Measurements from ENCODE around the gene RNLS. TPM values are rescaled to one million over a fixed set of nuclear protein-coding genes. Genes with fewer than 3 reads are reported as not detected.

The RNLS gene
- total RNA-seq, 1 donor from 2014 or later: 24.7 TPM

DNA sequence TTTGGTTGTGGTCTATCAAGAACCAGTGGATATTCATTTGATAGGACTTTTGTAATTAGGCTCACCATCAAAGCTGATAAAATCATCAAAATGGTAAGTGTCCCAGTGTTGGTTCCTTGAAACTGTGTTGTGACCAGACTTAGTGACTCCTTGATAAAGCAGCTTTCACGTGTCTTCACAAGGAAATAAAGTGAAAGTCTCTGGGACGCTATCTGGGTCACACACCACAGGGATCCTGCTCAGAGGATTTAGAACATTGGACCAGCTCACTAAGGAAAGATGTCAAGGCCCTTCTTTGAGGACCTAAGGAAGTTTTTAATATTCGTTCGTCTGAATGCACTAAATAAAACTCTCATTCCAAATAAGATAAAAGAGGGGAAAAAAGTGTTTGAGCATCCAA, 193.1 kb downstream of the RNLS start:
- no peak for DNase-seq (ENCODE audit: low read depth)
- Histone ChIP-seq H3K36me3 (ENCODE audit: control insufficient read depth, insufficient read depth, low read length) (no peaks in the 10 kb centered on the region), H3K4me3 (ENCODE audit: low read depth, low read length) (no peak overlapping the region), H3K27me3 (ENCODE audit: control insufficient read depth, insufficient read depth, low read length) (no peaks in the 10 kb centered on the region)
- TF ChIP-seq CTCF (IDR thresholded peaks at IDR 0.05; ENCODE audit: insufficient read depth, low read length, poor library complexity, severe bottlenecking): no peak

- DNase-seq (ENCODE audit: low read depth): no peak
Observed at GRCh38 chr10:88389456-88389855, 193.7 kb downstream of the RNLS start.

GRCh38 chr10:88388324-88388723, 194.8 kb downstream of the RNLS start:
- DNase-seq (ENCODE audit: low read depth): no peak
- no peak for TF ChIP-seq CTCF (IDR thresholded peaks at IDR 0.05; ENCODE audit: insufficient read depth, low read length, poor library complexity, severe bottlenecking)
- Histone ChIP-seq H3K36me3 (ENCODE audit: control insufficient read depth, insufficient read depth, low read length) (no peaks in the 10 kb centered on the region), H3K27me3 (ENCODE audit: control insufficient read depth, insufficient read depth, low read length) (no peaks in the 10 kb centered on the region), H3K4me3 (ENCODE audit: low read depth, low read length) (no peak overlapping the region)

More at GRCh38 chr10:88389456-88389855, 193.7 kb downstream of the RNLS start:
- no peaks in the 10 kb centered on the region for H3K27me3 ChIP-seq (ENCODE audit: control insufficient read depth, insufficient read depth, low read length)
- no peak overlapping the region for H3K4me3 ChIP-seq (ENCODE audit: low read depth, low read length)
- peak; percentile 54 for TF ChIP-seq CTCF (IDR thresholded peaks at IDR 0.05; ENCODE audit: insufficient read depth, low read length, poor library complexity, severe bottlenecking)
- H3K36me3 ChIP-seq (ENCODE audit: control insufficient read depth, insufficient read depth, low read length): no peaks in the 10 kb centered on the region

- Histone ChIP-seq H3K4me3 (ENCODE audit: low read depth, low read length) (no peak overlapping the region), H3K27me3 (ENCODE audit: control insufficient read depth, insufficient read depth, low read length) (no peaks in the 10 kb centered on the region), H3K36me3 (ENCODE audit: control insufficient read depth, insufficient read depth, low read length) (no peaks in the 10 kb centered on the region)
- TF ChIP-seq CTCF (IDR thresholded peaks at IDR 0.05; ENCODE audit: insufficient read depth, low read length, poor library complexity, severe bottlenecking): no peak
- peak; percentile 63 for DNase-seq (ENCODE audit: low read depth)
Observed at GRCh38 chr10:88386821-88387773, 196.0 kb downstream of the RNLS start.

DNA sequence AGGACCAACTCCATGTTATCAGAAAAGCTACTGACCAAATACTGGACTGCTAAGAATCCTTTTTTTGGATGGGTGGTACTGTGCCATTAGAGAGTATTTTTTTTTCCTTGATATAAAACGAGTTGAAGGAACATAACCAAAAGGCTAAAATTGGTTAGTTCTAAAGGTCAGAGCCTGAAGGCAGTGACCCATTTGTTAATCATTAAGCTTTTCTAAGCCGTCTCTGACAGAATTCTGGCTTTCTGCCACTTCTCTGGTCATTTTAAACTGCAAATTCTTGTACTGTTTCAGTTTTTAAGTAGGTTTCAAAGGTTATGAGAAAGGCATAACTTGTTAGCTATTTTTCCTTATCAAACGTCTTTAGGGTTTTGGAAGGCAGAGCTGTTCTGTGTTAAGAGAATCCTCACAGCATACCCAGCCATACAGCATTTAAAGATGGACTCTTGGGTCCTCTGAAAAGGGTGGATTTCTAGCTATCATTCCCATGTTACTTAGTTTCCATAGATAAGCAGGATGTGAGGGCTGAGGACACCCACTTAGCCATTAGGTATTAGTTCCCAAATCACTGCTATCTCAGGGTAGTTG, 196.8 kb downstream of the RNLS start:
- Histone ChIP-seq H3K36me3 (ENCODE audit: control insufficient read depth, insufficient read depth, low read length) (no peaks in the 10 kb centered on the region), H3K4me3 (ENCODE audit: low read depth, low read length) (no peak overlapping the region), H3K27me3 (ENCODE audit: control insufficient read depth, insufficient read depth, low read length) (no peaks in the 10 kb centered on the region)
- no peak for DNase-seq (ENCODE audit: low read depth)
- TF ChIP-seq CTCF (IDR thresholded peaks at IDR 0.05; ENCODE audit: insufficient read depth, low read length, poor library complexity, severe bottlenecking): no peak
